Fibroblast of skin of left biceps (primary cell): Measurements from ENCODE around the gene CADPS.

Experiments
- DNase-seq, 2 experiments: peaks; one replicate each; pipeline ENCODE4 v3.0.0-alpha.2; 2013; ENCODE audit warnings: low read depth in 2 of 2

The CADPS gene

GRCh38 chr3:62874711-62875557 lies at the start of gene CADPS:
TSS of gene CADPS (minus strand) at chr3:62875416. CDS start at chr3:62875029, 387 bp downstream.
- DNase-seq = no peak

- DNase-seq = no peak
Observed at GRCh38 chr3:62923066-62923465, 47.9 kb upstream of the CADPS start.

GRCh38 chr3:62922326-62922725 lies 47.1 kb upstream of the CADPS start:
- peak in 1 of 2 experiments; percentile 5 for DNase-seq

GRCh38 chr3:62920466-62920784 lies 45.2 kb upstream of the CADPS start:
- no peak for DNase-seq

- DNase-seq = no peak
Observed at GRCh38 chr3:62919784-62920465, 44.7 kb upstream of the CADPS start.

- DNase-seq = no peak
Observed at GRCh38 chr3:62918777-62919176, 43.6 kb upstream of the CADPS start.

GRCh38 chr3:62918131-62918530 lies 42.9 kb upstream of the CADPS start:
- no peak for DNase-seq

GRCh38 chr3:62911526-62911925 lies 36.3 kb upstream of the CADPS start:
- DNase-seq = no peak

- no peak for DNase-seq
Observed at GRCh38 chr3:62905331-62905730, 30.1 kb upstream of the CADPS start.

- no peak for DNase-seq
Observed at GRCh38 chr3:62898530-62899496, 23.6 kb upstream of the CADPS start.

- no peak for DNase-seq
Observed at GRCh38 chr3:62895901-62896300, 20.7 kb upstream of the CADPS start.

GRCh38 chr3:62892951-62893350 lies 17.7 kb upstream of the CADPS start:
- no peak for DNase-seq

GRCh38 chr3:62892045-62892444 lies 16.8 kb upstream of the CADPS start:
- DNase-seq = no peak

- no peak for DNase-seq
Observed at GRCh38 chr3:62888778-62889177, 13.6 kb upstream of the CADPS start.

- no peak for DNase-seq
Observed at GRCh38 chr3:62888180-62888579, 13.0 kb upstream of the CADPS start.

- no peak for DNase-seq
Observed at GRCh38 chr3:62885136-62885535, 9.9 kb upstream of the CADPS start.

- no peak for DNase-seq
Observed at GRCh38 chr3:62884096-62884870, 9.1 kb upstream of the CADPS start.

- no peak for DNase-seq
Observed at GRCh38 chr3:62882676-62883200, 7.5 kb upstream of the CADPS start.

GRCh38 chr3:62876064-62876463 lies 848 bp upstream of the CADPS start:
- DNase-seq = no peak

GRCh38 chr3:62875558-62876002 lies 364 bp upstream of the CADPS start:
- DNase-seq = no peak
